ENCODE results near the gene ADGRL2. TPM values are rescaled to one million over a fixed set of nuclear protein-coding genes. Genes with fewer than 3 reads are reported as not detected.

ADGRL2 gene
- total and polyA plus RNA-seq, 2 experiments from 2014 or later: 38.2 to 90.3 TPM

DNA sequence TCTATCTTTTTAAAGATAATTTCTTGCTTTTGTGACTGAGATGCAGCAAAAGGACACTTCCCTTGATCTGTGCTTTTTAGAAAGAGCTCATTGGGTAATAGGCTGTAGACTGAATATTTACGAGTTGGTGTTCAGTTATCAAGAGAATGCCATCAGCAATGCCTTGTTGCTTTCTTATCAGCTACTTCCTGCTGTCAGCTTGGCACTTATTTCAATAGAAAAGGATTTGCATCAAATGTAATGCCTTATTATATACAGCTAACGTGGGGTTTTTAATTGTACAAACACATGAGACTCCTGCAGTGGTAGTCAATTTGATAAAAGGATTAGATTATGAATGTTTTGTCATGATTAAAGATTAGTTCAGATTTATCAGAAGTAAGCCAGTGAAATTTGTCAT is 122.2 kb downstream of the ADGRL2 start:
- Mint-ChIP-seq H3K4me1 (peaks cover 68% of the 10 kb centered on the region), H3K4me3 (no peak overlapping the region), H3K27me3 (ENCODE audit: insufficient read depth, low read depth, poor library complexity) (peaks cover 1% of the 10 kb centered on the region), H3K27ac (no peak overlapping the region), H3K36me3 (ENCODE audit: low read depth) (peaks cover 4% of the 10 kb centered on the region; the same call in 1 of the 3 replicates), H3K9me3 (no peaks in the 10 kb centered on the region)
- ATAC-seq: no peak
- H3K9me2 ChIP-seq (ENCODE audit: insufficient read depth): no peaks in the 10 kb centered on the region
- H3K36me3 ChIP-seq (ENCODE audit: insufficient read depth): no peaks in the 10 kb centered on the region
- H3K4me2 ChIP-seq: no peak overlapping the region
- H4K20me1 ChIP-seq (replicated peaks; ENCODE audit: insufficient read depth): peaks cover 5% of the 10 kb centered on the region; the same call in 1 of the 2 replicates
- TF ChIP-seq CREB1 (CRISPR knock-in tag; IDR thresholded peaks at IDR 0.05; ENCODE audit: low read depth) (no peak), ZNF331 (CRISPR knock-in tag; IDR thresholded peaks at IDR 0.05; ENCODE audit: low read depth) (no peak), POLR2AphosphoS5 (IDR thresholded peaks at IDR 0.05; ENCODE audit: low read depth) (no peak)
- H3K27ac ChIP-seq (ENCODE audit: low read depth): no peak overlapping the region
- H2AFZ ChIP-seq: no peak overlapping the region
- H3K79me2 ChIP-seq (replicated peaks; ENCODE audit: insufficient read depth): peaks cover 53% of the 10 kb centered on the region
- H3K4me1 ChIP-seq (ENCODE audit: insufficient read depth): peaks cover 40% of the 10 kb centered on the region
- H3F3A ChIP-seq (replicated peaks; ENCODE audit: low read depth): no peaks in the 10 kb centered on the region
- H3K4me3 ChIP-seq: no peak overlapping the region
- H3K27me3 ChIP-seq (ENCODE audit: insufficient read depth): no peaks in the 10 kb centered on the region
- DNase-seq (ENCODE audit: low spot score): no peak

DNA sequence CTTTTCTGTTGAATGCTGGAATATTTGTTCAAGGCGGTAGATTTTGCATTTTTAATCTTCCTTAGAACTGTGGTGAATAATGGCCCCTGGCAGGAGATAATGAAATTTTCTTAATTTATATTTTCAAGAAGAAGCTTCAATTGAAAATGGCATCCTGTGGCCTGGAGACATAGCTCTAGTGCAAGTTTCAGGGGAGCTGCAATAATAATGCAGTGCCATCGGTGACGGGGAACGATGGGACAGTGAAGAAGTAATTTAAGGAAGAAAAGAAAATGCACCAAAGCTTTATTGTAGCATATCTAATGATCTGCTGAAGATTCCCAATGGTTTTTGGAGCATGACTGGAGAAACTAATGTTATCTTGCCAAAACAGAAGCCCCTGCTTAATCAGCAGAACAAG is 128.4 kb downstream of the ADGRL2 start:
- Histone ChIP-seq H3K4me3 (no peak overlapping the region), H3K79me2 (replicated peaks; ENCODE audit: insufficient read depth) (peaks cover 40% of the 10 kb centered on the region), H3K27ac (ENCODE audit: low read depth) (no peak overlapping the region), H3K4me2 (no peak overlapping the region), H3F3A (replicated peaks; ENCODE audit: low read depth) (no peaks in the 10 kb centered on the region), H4K20me1 (replicated peaks; ENCODE audit: insufficient read depth) (no peaks in the 10 kb centered on the region), H3K9me2 (ENCODE audit: insufficient read depth) (no peaks in the 10 kb centered on the region), H3K4me1 (ENCODE audit: insufficient read depth) (peaks cover 18% of the 10 kb centered on the region; the same call in 1 of the 2 replicates), H3K27me3 (ENCODE audit: insufficient read depth) (no peaks in the 10 kb centered on the region), H2AFZ (no peak overlapping the region), H3K36me3 (ENCODE audit: insufficient read depth) (no peaks in the 10 kb centered on the region)
- no peak for ATAC-seq
- H3K9me3 Mint-ChIP-seq: no peaks in the 10 kb centered on the region
- TF ChIP-seq JUNB (IDR thresholded peaks at IDR 0.05; ENCODE audit: unreplicated experiment): no peak
- TF ChIP-seq, protein P1, sequence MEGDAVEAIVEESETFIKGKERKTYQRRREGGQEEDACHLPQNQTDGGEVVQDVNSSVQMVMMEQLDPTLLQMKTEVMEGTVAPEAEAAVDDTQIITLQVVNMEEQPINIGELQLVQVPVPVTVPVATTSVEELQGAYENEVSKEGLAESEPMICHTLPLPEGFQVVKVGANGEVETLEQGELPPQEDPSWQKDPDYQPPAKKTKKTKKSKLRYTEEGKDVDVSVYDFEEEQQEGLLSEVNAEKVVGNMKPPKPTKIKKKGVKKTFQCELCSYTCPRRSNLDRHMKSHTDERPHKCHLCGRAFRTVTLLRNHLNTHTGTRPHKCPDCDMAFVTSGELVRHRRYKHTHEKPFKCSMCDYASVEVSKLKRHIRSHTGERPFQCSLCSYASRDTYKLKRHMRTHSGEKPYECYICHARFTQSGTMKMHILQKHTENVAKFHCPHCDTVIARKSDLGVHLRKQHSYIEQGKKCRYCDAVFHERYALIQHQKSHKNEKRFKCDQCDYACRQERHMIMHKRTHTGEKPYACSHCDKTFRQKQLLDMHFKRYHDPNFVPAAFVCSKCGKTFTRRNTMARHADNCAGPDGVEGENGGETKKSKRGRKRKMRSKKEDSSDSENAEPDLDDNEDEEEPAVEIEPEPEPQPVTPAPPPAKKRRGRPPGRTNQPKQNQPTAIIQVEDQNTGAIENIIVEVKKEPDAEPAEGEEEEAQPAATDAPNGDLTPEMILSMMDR (conservative IDR thresholded peaks at IDR 0.05; ENCODE audit: low read depth in 2 of 2): no peak
- TF ChIP-seq EZH2 (IDR thresholded peaks at IDR 0.05; ENCODE audit: low read depth, unreplicated experiment): no peak
- TF ChIP-seq EZH2phosphoT487 (IDR thresholded peaks at IDR 0.05; ENCODE audit: unreplicated experiment): no peak
- TF ChIP-seq NANOG (IDR thresholded peaks at IDR 0.05; ENCODE audit: borderline replicate concordance): no peak
- no peak for TF ChIP-seq ZNF331 (CRISPR knock-in tag; IDR thresholded peaks at IDR 0.05; ENCODE audit: low read depth)
- TF ChIP-seq, protein P2, sequence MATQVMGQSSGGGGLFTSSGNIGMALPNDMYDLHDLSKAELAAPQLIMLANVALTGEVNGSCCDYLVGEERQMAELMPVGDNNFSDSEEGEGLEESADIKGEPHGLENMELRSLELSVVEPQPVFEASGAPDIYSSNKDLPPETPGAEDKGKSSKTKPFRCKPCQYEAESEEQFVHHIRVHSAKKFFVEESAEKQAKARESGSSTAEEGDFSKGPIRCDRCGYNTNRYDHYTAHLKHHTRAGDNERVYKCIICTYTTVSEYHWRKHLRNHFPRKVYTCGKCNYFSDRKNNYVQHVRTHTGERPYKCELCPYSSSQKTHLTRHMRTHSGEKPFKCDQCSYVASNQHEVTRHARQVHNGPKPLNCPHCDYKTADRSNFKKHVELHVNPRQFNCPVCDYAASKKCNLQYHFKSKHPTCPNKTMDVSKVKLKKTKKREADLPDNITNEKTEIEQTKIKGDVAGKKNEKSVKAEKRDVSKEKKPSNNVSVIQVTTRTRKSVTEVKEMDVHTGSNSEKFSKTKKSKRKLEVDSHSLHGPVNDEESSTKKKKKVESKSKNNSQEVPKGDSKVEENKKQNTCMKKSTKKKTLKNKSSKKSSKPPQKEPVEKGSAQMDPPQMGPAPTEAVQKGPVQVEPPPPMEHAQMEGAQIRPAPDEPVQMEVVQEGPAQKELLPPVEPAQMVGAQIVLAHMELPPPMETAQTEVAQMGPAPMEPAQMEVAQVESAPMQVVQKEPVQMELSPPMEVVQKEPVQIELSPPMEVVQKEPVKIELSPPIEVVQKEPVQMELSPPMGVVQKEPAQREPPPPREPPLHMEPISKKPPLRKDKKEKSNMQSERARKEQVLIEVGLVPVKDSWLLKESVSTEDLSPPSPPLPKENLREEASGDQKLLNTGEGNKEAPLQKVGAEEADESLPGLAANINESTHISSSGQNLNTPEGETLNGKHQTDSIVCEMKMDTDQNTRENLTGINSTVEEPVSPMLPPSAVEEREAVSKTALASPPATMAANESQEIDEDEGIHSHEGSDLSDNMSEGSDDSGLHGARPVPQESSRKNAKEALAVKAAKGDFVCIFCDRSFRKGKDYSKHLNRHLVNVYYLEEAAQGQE (IDR thresholded peaks at IDR 0.05; ENCODE audit: unreplicated experiment): no peak
- no peak for TF ChIP-seq POLR2AphosphoS5 (IDR thresholded peaks at IDR 0.05; ENCODE audit: low read depth)
- no peak for TF ChIP-seq CREB1 (CRISPR knock-in tag; IDR thresholded peaks at IDR 0.05; ENCODE audit: low read depth)
- TF ChIP-seq, protein P3, sequence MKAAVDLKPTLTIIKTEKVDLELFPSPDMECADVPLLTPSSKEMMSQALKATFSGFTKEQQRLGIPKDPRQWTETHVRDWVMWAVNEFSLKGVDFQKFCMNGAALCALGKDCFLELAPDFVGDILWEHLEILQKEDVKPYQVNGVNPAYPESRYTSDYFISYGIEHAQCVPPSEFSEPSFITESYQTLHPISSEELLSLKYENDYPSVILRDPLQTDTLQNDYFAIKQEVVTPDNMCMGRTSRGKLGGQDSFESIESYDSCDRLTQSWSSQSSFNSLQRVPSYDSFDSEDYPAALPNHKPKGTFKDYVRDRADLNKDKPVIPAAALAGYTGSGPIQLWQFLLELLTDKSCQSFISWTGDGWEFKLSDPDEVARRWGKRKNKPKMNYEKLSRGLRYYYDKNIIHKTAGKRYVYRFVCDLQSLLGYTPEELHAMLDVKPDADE (IDR thresholded peaks at IDR 0.05): no peak
- no peak overlapping the region for H3K27ac Mint-ChIP-seq
- no peaks in the 10 kb centered on the region for H3K36me3 Mint-ChIP-seq (ENCODE audit: low read depth)
- no peak for DNase-seq (ENCODE audit: low spot score)
- H3K27me3 Mint-ChIP-seq (ENCODE audit: insufficient read depth, low read depth, poor library complexity): peaks cover 2% of the 10 kb centered on the region
- H3K4me3 Mint-ChIP-seq: no peak overlapping the region
- peaks cover 32% of the 10 kb centered on the region for H3K4me1 Mint-ChIP-seq
